ENCODE measurements around the gene EPB41. TPM values are rescaled to one million over a fixed set of nuclear protein-coding genes. Genes with fewer than 3 reads are reported as not detected.

The EPB41 gene
- total RNA-seq, 1 donor from 2014 or later = 68.0 TPM

DNA sequence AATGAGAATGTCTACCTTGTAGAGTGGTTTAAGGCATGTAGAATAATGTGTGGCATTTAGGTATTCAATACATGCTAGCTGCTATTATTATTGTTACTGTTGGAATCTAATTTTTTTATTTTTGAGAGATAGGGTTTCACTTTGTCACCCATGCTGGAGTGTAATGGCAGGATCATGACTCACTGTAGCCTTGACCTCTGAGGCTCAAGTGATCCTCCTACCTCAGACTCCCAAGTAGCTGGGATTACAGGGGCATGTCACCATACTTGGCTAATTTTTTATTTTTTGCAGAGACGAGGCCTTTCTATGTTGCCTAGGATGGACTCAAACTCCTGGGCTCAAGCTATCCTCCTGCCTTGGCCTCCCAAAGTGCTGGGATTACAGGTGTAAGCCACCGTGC is 61.9 kb downstream of the EPB41 start:
- Mint-ChIP-seq H3K4me3 (ENCODE audit: low read depth) (no peak overlapping the region), H3K27ac (no peak overlapping the region), H3K4me1 (ENCODE audit: low read depth) (peaks cover 31% of the 10 kb centered on the region), H3K36me3 (ENCODE audit: low read depth) (peaks cover 12% of the 10 kb centered on the region), H3K9me3 (no peaks in the 10 kb centered on the region), H3K27me3 (ENCODE audit: low read depth) (no peaks in the 10 kb centered on the region)
- no peak for DNase-seq (ENCODE audit: low spot score)
- intact Hi-C loops (cut with micrococcal nuclease) = no loop called here

DNA sequence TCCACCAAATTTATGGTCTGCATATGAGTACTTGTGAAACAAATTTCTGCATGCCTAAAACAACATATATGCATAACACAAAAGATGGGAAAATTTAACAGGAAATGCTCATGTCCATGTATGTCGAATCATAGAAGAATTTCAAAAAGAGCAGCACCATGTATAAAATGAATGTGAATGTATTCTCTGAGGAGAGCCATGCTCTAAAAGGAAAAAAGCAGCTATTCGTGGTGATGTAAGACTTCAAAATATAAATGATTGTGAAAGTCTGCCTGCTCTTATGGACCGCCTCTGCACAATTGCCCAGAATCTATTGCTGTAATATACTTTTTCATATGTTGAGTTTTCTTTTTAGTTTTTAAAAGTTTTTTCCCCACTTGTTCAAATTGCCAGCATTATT is 66.8 kb downstream of the EPB41 start:
- Mint-ChIP-seq H3K36me3 (ENCODE audit: low read depth) (no peaks in the 10 kb centered on the region), H3K4me3 (ENCODE audit: low read depth) (no peak overlapping the region), H3K4me1 (ENCODE audit: low read depth) (peaks cover 8% of the 10 kb centered on the region), H3K27me3 (ENCODE audit: low read depth) (no peaks in the 10 kb centered on the region), H3K9me3 (peaks cover 4% of the 10 kb centered on the region), H3K27ac (no peak overlapping the region)
- intact Hi-C loops (cut with micrococcal nuclease) = no loop called here
- DNase-seq (ENCODE audit: low spot score) = no peak

DNA sequence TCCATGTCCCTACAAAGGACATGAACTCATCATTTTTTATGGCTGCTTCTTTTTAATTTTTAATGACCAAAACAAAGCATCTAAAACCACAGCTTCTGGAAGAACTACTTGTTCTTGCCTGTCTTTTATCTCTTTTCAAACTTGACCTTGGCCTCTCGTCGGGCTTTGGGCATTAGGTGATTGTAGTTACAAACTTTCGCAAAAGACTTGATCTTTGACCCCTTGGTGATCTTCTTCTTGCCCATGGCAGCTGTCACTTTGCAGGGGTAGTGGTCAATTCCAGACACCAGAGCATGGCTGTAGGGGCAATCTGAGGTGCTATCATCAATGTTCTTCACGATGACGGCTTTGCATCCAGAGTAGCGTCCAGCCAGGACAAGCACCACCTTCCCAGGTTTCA is 67.8 kb downstream of the EPB41 start:
- Mint-ChIP-seq H3K27me3 (ENCODE audit: low read depth) (no peaks in the 10 kb centered on the region), H3K27ac (no peak overlapping the region), H3K9me3 (peaks cover 4% of the 10 kb centered on the region), H3K4me1 (ENCODE audit: low read depth) (peaks cover 11% of the 10 kb centered on the region), H3K4me3 (ENCODE audit: low read depth) (no peak overlapping the region), H3K36me3 (ENCODE audit: low read depth) (no peaks in the 10 kb centered on the region)
- intact Hi-C loops (cut with micrococcal nuclease) = no loop called here
- DNase-seq (ENCODE audit: low spot score) = no peak

DNA sequence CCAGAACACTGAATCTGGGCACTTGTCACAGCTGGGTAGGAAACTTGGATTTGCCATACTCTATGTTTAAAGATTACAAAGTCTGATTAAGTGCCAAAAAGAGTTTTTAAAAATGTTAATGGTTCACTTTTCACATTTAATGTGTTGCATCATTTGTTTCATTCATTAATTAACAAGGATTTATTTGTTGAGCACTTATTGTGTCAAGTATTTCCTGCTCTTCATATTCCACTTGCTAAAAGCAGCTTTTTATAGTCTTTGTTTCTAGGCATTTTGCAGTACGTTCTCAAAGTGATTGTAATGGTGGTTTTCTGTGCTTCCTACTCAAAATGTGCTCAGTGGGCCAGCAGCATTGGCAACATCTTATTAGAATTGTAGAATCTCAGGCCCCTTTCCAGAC is 68.7 kb downstream of the EPB41 start:
- H3K4me1 Mint-ChIP-seq (ENCODE audit: low read depth) = peaks cover 11% of the 10 kb centered on the region
- H3K27ac Mint-ChIP-seq = no peak overlapping the region
- H3K36me3 Mint-ChIP-seq (ENCODE audit: low read depth) = peaks cover 7% of the 10 kb centered on the region
- peaks cover 4% of the 10 kb centered on the region for H3K9me3 Mint-ChIP-seq
- H3K4me3 Mint-ChIP-seq (ENCODE audit: low read depth) = no peak overlapping the region
- H3K27me3 Mint-ChIP-seq (ENCODE audit: low read depth) = no peaks in the 10 kb centered on the region
- intact Hi-C loops (cut with micrococcal nuclease) = no loop called here
- DNase-seq (ENCODE audit: low spot score) = no peak

DNA sequence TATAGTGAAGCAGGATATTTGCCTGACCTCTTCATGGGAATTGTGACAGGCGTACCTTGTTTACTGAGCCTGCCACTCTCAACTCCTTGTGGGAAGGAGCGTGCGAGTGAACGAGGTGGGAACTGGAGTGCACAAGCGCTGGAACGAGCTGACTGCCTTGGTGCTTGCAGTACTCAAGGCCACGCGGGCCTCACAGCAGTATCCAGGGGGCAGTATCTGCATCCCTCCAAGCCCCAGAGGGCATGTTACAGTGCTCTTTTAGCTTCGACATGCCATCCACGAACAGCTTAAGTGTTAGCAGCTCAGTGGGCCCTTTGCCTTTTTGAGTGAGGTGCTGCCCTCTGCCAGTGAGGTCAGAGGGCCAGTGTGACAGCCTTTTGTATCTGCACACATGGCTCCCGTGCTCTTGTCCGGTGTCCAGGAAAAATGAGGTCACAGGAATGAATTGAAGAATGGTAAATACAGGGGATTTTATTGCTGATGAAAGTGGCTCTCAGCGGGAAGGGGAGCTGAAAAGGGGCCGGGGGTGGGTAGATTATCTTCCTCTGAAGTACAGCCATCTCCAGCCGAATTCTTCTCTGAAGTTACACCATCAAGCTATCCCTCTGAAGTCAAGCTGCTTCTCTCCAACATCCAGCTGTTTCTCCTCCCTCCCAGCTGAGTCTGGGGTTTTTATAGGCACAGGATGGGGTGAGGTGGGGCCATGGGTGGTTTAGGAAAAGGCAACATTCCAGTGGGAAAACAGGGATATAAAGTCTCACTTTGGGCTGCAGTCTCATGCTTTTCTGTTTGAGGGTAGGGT is 69.3 kb downstream of the EPB41 start:
- peaks cover 11% of the 10 kb centered on the region for H3K4me1 Mint-ChIP-seq (ENCODE audit: low read depth)
- no peak overlapping the region for H3K4me3 Mint-ChIP-seq (ENCODE audit: low read depth)
- H3K36me3 Mint-ChIP-seq (ENCODE audit: low read depth) = peaks cover 7% of the 10 kb centered on the region
- peaks cover 4% of the 10 kb centered on the region for H3K9me3 Mint-ChIP-seq
- DNase-seq (ENCODE audit: low spot score) = no peak
- no peak overlapping the region for H3K27ac Mint-ChIP-seq
- intact Hi-C loops (cut with micrococcal nuclease) = no loop called here
- no peaks in the 10 kb centered on the region for H3K27me3 Mint-ChIP-seq (ENCODE audit: low read depth)

DNA sequence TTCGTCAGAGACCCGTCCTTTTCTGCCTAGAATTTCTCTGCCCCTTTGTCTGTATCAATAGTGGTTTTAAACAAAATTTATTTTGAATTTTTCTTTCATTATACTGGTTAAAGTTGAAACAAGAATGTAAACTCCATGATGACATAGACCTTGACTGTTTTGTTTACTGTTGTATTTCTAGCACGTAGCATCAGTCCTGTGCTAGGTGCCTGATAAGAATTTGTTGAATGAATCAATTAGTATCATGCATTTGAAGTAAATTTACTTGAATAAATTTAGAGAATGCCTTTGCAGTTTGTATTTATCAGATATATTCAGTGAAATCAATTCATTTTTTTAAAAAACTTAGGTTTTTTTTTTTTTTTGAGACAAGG is 69.9 kb downstream of the EPB41 start:
- no peak for DNase-seq (ENCODE audit: low spot score)
- Mint-ChIP-seq H3K36me3 (ENCODE audit: low read depth) (peaks cover 13% of the 10 kb centered on the region), H3K27ac (no peak overlapping the region), H3K27me3 (ENCODE audit: low read depth) (no peaks in the 10 kb centered on the region), H3K9me3 (peaks cover 4% of the 10 kb centered on the region), H3K4me3 (ENCODE audit: low read depth) (no peak overlapping the region), H3K4me1 (ENCODE audit: low read depth) (peaks cover 10% of the 10 kb centered on the region)
- intact Hi-C loops (cut with micrococcal nuclease) = no loop called here

DNA sequence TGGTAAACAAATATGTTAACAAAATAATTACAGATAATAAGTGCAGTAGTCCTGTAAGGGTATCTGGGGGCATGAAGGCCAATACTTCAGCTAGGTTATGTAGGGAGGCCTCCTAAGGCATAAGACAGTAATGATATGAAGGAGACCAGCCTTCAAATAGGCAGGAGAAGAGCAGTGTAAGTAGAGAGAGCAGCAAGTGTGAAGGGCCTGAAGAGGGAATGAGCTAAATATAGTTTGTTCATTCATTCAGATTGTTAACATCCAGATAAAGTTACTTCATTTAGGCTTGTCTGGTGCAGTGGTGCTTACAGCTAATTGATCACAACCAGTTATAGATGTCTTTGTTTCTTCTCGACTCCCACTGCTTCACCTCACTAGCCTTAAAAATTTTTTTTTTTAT is 71.1 kb downstream of the EPB41 start:
- Mint-ChIP-seq H3K9me3 (peaks cover 4% of the 10 kb centered on the region), H3K27ac (no peak overlapping the region), H3K4me1 (ENCODE audit: low read depth) (peaks cover 9% of the 10 kb centered on the region), H3K36me3 (ENCODE audit: low read depth) (peaks cover 13% of the 10 kb centered on the region), H3K27me3 (ENCODE audit: low read depth) (no peaks in the 10 kb centered on the region), H3K4me3 (ENCODE audit: low read depth) (no peak overlapping the region)
- no peak for DNase-seq (ENCODE audit: low spot score)
- intact Hi-C loops (cut with micrococcal nuclease) = no loop called here

DNA sequence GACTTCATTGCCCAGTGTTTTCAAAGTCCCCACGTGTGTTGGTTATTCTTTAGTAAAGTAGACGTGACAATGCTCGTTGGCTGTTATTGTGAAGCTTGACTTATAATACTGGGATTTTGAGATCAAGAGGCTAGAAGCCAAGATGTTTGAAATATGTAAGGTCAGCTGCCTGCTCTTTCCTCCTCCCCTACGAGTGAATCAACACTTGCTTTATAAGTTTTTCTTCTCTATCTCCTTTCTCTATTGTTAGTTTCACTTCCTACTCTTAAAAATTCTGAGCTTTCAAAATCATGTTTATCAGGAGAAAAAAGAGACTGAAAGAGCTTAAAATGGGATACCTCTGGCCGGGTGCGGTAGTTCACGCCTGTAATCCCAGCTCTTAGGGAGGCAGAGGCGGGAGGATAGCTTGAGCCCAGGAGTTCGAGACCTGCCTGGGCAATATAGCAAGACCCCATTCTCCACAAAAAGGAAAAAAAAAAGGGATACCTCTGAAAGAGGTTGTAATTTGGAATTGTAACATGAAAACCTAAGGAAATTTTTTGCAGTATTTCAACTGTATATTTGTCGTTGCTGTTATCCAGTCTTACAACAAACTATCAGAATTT is 72.0 kb downstream of the EPB41 start:
- no peak overlapping the region for H3K27ac Mint-ChIP-seq
- H3K4me3 Mint-ChIP-seq (ENCODE audit: low read depth) = no peak overlapping the region
- no peaks in the 10 kb centered on the region for H3K27me3 Mint-ChIP-seq (ENCODE audit: low read depth)
- intact Hi-C loops (cut with micrococcal nuclease) = no loop called here
- DNase-seq (ENCODE audit: low spot score) = no peak
- H3K9me3 Mint-ChIP-seq = peaks cover 4% of the 10 kb centered on the region
- H3K4me1 Mint-ChIP-seq (ENCODE audit: low read depth) = peaks cover 6% of the 10 kb centered on the region
- peaks cover 13% of the 10 kb centered on the region for H3K36me3 Mint-ChIP-seq (ENCODE audit: low read depth)

DNA sequence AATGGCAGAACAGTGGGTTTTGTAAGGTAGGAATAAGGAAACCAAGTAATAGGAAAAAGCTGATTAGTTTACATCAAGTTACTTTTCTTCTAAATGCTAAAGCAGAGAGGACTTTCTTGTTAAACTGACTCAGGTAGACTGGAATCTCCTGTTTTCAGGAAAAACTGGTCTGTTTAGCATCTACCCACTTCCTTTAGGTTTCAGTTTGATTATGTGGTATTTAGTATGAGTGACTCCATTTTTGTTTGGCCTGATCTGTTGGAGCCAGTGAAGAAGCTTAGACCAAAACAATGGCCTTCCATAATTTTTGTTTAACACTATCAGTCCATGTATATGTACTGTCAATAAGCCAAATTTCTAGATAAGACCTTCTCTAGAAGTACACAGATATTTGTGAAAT is 88.4 kb downstream of the EPB41 start:
- H3K27me3 Mint-ChIP-seq (ENCODE audit: low read depth) = no peaks in the 10 kb centered on the region
- peaks cover 4% of the 10 kb centered on the region for H3K4me1 Mint-ChIP-seq (ENCODE audit: low read depth)
- intact Hi-C loops (cut with micrococcal nuclease) = no loop called here
- H3K36me3 Mint-ChIP-seq (ENCODE audit: low read depth) = peaks cover 14% of the 10 kb centered on the region
- DNase-seq (ENCODE audit: low spot score) = no peak
- no peaks in the 10 kb centered on the region for H3K9me3 Mint-ChIP-seq
- H3K4me3 Mint-ChIP-seq (ENCODE audit: low read depth) = no peak overlapping the region
- no peak overlapping the region for H3K27ac Mint-ChIP-seq

DNA sequence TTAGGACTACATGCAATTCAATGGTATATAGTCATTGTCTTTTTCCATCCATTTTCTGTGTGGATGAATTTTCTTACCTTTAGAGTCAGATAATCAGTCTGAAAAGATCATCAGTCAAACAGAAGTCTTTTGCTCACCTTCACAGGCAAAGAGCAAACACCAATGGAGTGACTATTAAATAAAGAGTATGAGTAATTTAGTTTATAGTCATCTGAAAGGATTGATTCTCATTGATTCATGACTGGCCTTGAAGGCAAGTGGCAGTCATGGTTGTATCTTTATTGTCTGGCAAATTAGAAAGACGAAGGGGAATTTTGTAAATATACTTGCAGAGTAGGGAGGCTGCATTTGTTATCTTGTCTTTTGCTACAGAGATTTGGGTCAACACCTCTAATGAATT is 89.9 kb downstream of the EPB41 start:
- Mint-ChIP-seq H3K4me1 (ENCODE audit: low read depth) (peaks cover 4% of the 10 kb centered on the region), H3K27me3 (ENCODE audit: low read depth) (no peaks in the 10 kb centered on the region), H3K27ac (no peak overlapping the region), H3K36me3 (ENCODE audit: low read depth) (peaks cover 16% of the 10 kb centered on the region), H3K4me3 (ENCODE audit: low read depth) (no peak overlapping the region), H3K9me3 (no peaks in the 10 kb centered on the region)
- intact Hi-C loops (cut with micrococcal nuclease) = no loop called here
- no peak for DNase-seq (ENCODE audit: low spot score)

DNA sequence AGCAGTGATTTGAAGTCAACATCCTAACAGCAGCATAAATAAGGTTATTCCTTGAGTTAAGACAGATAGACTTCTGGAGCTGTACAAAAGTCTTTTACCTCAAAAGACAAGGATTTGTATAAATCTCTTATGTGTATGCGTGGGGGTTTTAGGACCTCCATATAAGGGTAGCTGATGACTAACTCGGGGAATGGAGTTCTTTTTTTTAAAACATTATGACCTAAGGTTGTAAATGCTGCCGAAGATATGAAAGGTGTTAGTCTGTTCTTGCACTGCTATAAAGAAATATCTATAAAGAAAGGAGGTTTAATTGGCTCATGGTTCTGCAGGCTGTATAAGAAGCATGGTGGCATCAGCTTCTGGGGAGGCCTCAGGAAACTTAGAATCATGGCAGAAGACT is 90.4 kb downstream of the EPB41 start:
- H3K9me3 Mint-ChIP-seq = no peaks in the 10 kb centered on the region
- peaks cover 4% of the 10 kb centered on the region for H3K4me1 Mint-ChIP-seq (ENCODE audit: low read depth)
- H3K27me3 Mint-ChIP-seq (ENCODE audit: low read depth) = no peaks in the 10 kb centered on the region
- intact Hi-C loops (cut with micrococcal nuclease) = no loop called here
- H3K36me3 Mint-ChIP-seq (ENCODE audit: low read depth) = peaks cover 16% of the 10 kb centered on the region
- no peak overlapping the region for H3K27ac Mint-ChIP-seq
- no peak for DNase-seq (ENCODE audit: low spot score)
- no peak overlapping the region for H3K4me3 Mint-ChIP-seq (ENCODE audit: low read depth)

DNA sequence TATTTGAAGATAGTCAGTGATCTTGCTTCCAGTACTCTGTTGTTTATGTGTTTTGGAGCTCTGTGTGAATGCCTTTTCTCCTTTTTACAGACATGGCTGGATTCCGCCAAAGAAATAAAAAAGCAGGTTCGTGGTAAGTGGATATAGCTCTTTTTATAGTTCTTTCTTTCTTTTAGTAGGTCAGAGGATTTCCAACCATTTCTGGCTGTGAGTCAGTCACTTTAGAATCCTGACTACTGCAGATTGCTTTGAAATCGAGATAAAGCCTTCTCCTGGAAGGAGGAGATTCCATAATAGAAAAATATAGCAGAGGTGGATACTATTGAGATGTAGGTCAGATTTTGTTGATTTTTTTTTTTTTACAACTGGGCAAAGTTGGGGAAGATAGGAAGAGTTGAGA is 97.4 kb downstream of the EPB41 start:
- Mint-ChIP-seq H3K4me1 (ENCODE audit: low read depth) (no peaks in the 10 kb centered on the region), H3K27ac (no peak overlapping the region), H3K4me3 (ENCODE audit: low read depth) (no peak overlapping the region), H3K27me3 (ENCODE audit: low read depth) (no peaks in the 10 kb centered on the region), H3K36me3 (ENCODE audit: low read depth) (peaks cover 14% of the 10 kb centered on the region), H3K9me3 (no peaks in the 10 kb centered on the region)
- intact Hi-C loops (cut with micrococcal nuclease) = no loop called here
- no peak for DNase-seq (ENCODE audit: low spot score)

DNA sequence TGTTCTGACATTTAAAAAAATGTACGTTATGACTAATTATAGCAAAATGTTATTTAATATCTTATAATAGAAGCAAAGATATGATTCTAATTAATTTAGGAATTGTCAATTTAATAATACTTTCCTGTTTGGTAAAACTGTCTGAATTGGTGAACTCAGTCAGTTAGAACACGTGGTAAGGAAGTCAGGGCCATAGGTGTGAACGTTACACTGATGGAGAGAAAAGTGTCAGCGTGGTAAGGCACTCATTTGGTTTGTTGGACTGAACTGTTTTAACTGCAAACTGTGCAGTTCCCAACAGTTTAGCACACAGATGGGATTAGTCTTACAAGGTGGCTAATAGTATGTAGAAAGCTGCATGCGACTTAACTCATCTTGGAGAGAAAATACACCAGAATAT is 102.9 kb downstream of the EPB41 start:
- no peaks in the 10 kb centered on the region for H3K9me3 Mint-ChIP-seq
- H3K4me1 Mint-ChIP-seq (ENCODE audit: low read depth) = no peaks in the 10 kb centered on the region
- intact Hi-C loops (cut with micrococcal nuclease) = no loop called here
- no peak for DNase-seq (ENCODE audit: low spot score)
- no peak overlapping the region for H3K4me3 Mint-ChIP-seq (ENCODE audit: low read depth)
- no peak overlapping the region for H3K27ac Mint-ChIP-seq
- peaks cover 13% of the 10 kb centered on the region for H3K36me3 Mint-ChIP-seq (ENCODE audit: low read depth)
- H3K27me3 Mint-ChIP-seq (ENCODE audit: low read depth) = no peaks in the 10 kb centered on the region
